Stimulated activated CD8-positive, alpha-beta memory T cell treated with anti-CD3 and anti-CD28 coated beads, Interleukin-2, amount 100 ng/mL, for 1 hour (primary cell): ENCODE measurements around the gene LPIN3.

Experiments
- DNase-seq, 2 donors: peaks; one replicate each; pipeline ENCODE4 v3.0.0-alpha.2; 2020; ENCODE audit warnings: low read depth in 2 of 2

The LPIN3 gene

GRCh38 chr20:41393705-41394066 is 53.1 kb downstream of the LPIN3 start:
- no peak for DNase-seq

GRCh38 chr20:41394081-41394480 is 53.5 kb downstream of the LPIN3 start:
- DNase-seq = no peak

GRCh38 chr20:41394931-41395666 is 54.5 kb downstream of the LPIN3 start:
- no peak for DNase-seq

GRCh38 chr20:41395667-41396664 is 55.3 kb downstream of the LPIN3 start:
- no peak for DNase-seq

- no peak for DNase-seq
These were observed 57.8 kb downstream of the LPIN3 start for GRCh38 chr20:41398408-41398807.

- DNase-seq = no peak
These were observed 63.0 kb downstream of the LPIN3 start for GRCh38 chr20:41403604-41404003.

- no peak for DNase-seq
These were observed 64.8 kb downstream of the LPIN3 start for GRCh38 chr20:41405436-41405835.

- no peak for DNase-seq
These were observed 65.7 kb downstream of the LPIN3 start for GRCh38 chr20:41406353-41406752.

- no peak for DNase-seq
These were observed 66.3 kb downstream of the LPIN3 start for GRCh38 chr20:41406896-41407444.

GRCh38 chr20:41407607-41408006 is 67.0 kb downstream of the LPIN3 start:
- DNase-seq = no peak

GRCh38 chr20:41408156-41408794 is 67.7 kb downstream of the LPIN3 start:
- no peak for DNase-seq

- DNase-seq = no peak
These were observed 68.4 kb downstream of the LPIN3 start for GRCh38 chr20:41408986-41409385.
